NCI-H82 treated with DMSO at 0.1 percent for 48 hours (cell line): ENCODE data around the gene NEDD9.

Source experiments
- DNase-seq: peaks from one replicate; lab custom pipeline; 2025; ENCODE audit not compliant: unreplicated experiment; lab: John Stamatoyannopoulos, UW

NEDD9 gene

DNA sequence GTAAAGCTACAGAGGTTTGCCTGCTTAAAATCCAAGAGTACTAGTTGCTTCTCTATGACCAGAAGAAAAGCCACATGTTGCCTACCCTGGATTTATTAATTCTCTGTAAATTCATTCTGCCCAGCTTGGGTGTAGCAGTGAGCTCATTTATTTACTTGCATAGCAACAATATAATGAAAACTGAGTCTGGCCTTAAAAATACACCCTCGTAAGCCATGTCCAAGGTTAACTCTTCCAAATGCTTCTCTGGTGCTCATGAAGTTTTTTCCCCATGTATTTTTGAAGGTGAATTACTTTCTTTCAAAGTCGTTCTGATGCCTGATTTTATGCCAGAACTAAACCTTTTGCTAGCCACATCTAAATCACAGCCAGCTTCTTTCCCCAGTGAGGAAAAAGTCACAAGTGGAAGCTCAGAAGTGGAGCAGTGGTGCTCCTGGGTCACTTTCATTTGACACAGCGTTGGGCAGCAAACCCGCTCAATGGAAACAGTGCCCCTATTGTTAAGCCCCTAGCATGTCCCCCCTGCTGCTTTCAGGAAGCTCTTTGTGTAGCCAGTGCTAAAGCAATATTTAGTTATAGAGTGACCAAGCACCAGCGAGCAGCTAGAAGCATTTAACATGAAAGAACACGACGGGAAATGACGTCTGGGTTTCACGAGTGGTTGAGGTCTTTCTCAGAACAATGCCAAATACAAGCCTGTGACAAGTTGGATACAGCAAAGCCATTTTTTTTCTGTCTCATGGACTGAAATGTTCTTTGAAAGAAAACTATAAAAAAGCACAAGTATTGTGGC, 29.8 kb downstream of the NEDD9 start:
- DNase-seq: no peak

DNA sequence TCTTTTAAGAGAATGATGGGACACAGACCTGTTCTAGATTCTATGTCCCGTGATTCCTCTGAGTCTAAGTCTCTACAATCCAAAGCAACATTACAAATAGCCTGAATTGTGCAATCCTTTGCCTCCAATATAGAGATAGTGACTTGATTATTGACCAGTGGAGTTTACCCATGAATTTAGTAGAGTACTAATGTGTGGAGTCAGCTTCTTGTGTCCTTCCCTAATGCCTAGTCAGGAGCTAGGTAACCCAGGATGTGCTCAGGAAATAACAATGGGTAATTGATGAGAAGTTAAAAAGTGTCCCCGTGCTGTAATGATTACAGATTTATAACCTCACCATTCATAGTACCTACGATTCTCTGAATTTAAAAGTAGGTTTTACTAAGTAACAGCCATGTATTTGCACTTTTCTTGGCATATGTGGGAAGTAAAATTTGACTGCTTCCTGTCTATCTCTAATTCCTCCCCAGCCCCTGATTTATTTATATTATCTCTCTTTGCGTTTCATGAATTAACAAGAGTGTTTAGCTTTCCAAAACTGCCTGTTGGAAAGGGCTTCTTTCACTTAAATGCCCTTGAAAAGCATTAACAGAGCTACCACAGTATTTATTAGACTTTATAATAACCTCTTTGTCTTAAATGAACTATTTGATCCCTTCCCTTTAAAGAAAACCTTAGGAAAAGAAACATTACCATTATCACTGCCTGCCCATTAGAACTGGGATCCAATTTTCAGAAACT, 30.5 kb downstream of the NEDD9 start:
- no peak for DNase-seq

DNA sequence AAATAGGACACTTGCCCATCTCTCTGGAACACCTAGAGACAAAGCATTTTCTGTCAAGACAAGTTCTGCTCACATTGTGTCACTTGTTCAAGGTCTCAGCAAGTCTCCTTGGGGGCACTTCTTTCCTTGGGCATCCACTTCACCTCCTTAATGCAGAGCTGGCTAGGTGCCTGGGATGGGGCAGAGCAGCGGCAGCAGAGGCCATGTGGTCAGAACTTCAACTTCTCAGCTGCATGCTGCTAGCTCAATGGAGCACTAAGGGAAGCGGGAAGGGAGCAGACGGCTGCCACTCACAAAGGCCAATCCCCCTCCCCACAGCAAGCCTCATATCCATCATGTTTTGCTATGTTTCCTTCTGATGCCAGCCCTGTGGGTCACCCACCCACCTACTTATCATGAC, 31.5 kb downstream of the NEDD9 start:
- DNase-seq: no peak

DNA sequence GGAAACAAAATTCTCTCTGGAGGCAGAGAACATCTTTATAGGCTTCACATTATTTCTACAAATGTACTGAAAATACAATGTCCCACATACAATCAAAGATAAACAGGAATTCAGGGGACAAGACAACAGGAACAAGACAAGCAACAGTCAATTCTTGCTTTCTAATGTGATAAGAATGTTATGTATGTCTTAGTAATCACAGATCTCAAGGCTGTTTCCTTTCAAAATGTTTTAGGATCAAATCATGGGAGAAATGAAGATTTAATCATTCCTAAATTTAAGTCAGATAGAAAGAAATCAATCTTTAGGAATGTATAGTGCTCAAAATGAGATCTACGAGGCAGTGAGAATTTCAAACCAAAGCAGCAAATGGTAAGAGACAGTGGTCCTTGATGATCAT, 32.1 kb downstream of the NEDD9 start:
- DNase-seq: no peak

DNA sequence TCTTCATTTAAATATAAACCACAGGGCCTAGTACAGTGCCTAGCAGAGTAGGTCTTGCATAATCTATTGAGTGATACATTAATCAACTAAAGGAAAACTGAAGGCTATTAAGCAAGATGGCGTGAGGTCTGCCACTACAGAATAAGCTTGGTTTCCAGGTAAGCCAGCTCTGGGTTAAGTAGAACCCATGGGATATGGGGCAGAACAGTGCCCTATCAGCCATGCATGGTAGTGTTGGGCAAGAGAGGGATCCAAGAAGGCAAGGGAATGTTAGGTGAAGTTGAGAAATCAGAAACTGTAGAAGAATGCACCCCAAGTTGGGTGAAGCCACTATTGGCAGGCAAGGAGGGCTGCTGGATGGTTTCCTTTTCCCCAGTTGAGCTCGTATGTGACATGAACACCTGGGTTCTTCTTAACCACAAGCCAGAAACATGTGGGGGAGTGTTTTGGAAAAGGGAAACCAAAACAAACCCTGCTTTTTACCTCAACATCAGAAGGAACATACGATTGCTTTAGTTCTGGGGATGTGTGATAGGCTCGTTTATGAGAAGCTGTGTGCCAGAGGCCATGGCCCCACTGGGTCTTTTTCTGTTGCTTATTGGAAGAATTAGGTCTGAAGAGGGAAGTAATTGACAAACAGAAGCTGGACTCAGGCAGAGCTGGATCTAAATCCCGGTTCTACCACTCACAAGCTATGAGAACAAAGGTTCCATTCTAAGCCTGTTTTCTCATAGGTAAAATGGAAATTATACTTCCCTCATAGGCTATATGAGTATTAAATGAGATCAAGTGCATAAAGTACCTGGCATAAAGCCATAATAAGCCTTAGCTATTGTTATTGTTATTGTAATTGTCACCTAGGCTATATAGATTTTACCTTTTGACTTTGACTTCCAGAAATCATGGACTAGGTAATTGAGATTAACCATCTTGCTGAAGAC, 33.5 kb downstream of the NEDD9 start:
- DNase-seq: no peak

DNA sequence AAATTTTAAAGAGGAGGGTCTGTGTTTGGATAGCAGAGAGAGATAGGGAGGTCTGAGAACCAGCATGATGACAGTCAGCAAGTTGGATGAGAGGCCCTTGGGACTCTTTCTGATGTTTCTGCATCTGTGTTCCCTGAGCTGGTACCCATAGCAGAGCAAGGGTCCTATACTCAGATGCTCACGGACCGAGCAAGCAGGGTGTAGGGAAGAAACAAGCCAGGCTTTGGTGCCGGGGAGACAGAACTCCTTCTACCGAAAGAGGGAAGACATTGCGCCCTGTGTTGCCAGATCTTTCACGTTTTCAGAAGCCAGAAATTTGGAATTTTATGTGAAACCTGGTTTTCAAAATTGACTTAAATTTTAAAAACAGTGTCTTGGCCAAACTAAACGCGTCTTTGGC, 34.6 kb downstream of the NEDD9 start:
- DNase-seq: no peak

DNA sequence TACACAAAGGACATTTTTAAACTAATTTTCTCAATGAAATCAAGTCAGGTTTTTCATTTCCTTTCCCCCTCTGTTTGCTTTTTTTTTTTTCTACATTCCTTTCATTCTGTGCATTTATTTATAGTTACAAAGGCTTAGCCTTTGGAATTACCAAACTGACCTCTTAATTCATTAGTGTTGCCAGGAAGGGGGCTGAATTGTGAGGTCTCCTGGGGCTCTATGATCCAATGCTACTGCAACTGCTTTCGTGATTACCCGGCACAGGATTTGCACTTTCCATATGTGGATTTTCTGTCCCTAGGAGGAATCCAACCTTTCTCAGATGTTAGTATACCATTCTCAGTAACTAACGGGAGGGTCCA, 35.3 kb downstream of the NEDD9 start:
- no peak for DNase-seq

DNA sequence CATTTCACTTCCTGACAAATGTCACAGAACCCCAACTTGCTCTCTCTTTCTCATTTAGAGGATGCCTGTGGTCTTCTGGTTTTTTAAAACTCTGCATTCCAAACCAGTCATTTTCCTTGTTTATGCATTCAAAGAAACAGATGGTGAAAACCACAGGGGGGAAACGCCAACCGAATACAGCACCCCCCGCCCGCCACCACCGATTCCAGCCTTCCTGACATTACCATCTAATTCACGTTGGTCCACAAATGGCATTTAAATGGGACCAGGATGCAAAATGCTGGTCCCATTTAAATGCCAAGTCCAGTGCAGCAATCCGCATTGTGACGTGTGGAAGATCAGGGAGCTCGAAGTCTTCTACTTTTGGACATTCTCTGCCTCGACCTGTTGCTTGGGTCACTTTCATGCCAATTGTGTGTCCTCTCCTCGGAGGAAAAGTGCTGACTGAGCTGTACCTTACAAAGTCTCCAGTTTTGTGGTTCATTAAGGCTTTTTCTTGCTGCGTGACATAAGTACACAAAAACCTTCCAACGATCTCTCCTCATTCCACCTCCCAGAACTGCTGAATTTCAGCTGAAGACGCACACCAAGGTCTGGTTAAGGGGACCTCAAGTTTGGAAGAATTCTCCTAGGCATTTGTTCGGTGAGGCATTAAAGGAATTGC, 35.8 kb downstream of the NEDD9 start:
- DNase-seq: no peak

DNA sequence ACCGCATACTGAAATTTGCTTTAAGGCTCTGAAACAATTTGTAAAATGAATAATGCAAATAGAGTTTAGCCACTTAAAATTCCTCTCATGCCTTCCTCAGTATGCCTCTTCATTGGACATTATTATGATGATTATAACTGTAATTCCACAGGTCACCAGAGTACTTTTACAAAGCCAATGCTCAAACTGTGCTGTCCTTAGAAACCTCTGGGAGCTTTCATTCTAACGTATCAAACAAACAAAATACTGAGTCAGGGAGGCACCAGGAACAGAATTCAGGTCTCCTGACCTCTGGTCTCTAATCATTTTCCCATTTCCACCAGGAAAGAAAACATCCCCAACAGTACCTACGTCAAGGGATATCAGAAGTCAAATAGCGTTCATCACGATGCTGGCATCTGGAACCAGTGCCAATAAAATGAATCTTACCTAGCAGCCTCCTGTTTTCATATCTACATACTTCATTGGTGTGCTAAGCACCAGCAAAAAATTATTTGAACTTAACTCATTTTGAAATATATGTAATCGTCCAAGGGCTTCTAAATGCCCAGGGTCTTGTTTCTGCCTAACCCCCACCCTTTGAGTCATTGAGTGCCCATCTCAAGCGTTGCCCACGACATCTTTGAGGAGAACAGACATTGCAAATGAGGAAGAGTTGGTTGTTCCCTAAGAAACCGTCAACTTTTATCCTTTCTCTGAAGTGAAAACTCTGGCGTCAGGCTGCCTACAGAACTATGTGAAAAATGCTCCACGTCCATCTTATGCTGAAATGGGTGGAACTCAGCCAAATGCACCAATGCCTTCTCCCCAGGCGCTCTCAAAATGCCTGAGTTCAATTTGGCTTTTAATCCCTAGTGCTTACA, 37.9 kb downstream of the NEDD9 start:
- no peak for DNase-seq

DNA sequence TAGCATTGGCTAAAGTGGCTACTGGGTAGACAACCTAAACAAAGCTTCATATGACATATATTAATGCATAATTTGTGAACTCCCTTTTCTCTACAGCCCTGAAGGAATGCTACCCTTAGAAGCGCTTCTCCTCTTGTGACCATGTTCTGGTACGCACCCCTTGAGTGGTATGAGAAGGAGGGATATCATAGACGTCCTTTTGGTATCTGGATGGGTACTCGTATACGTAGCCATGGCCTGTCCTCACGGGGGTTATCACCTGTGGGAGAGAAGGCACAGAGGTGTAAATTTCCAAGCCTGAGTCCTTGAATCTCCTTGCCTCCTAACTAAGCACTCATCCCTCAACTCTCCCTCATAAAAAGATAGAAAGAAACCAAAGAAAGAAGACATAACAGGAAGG, 39.0 kb downstream of the NEDD9 start:
- DNase-seq: no peak

DNA sequence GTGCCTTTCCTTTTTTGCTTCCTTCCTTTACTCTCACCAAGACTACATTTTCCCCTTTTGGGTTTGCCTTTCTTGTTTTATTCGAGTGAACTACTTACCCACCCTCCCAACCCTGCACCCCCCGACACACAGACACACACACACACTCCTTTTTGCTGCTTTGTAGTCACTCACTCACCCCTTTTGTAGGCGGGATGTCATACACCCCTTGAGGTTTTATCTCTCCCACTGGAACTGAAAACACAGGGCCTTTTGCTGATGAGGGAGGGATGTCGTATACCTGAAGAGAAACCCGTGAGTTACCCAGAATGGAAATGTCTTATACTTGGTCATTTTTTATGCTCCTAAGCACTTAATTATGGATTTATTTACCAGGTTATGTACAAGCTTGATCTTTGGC, 40.3 kb downstream of the NEDD9 start:
- DNase-seq: no peak

DNA sequence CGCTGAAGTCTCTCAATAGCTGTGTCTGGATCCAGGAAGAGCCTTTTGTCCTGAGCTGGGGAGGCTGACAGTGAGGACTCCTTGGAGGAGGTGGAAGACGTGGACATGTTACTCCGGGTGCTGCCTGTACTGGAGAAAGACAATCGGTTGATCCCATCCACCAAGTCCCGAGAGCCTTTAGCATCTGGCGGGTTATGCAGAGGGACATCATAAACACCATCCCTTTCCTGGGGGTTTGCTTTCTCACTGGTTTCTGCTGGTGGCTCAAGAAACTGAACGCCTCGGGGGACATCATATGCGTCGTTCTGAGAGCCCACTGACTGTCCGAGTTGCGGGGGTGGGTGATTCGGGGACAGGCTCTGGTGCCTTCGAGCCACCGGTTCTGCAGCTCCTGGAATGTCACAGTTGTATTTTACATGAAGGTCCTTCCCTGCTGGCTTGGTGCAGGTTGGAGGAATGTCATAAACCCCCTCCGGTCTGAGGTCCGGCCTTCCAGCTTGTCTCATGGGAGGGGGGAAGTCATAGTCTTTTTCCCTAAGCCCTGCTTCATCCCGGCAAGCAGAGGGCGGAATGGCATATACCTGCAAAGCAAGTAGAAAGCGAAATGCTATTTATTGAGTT, 41.7 kb downstream of the NEDD9 start:
- DNase-seq: no peak

DNA sequence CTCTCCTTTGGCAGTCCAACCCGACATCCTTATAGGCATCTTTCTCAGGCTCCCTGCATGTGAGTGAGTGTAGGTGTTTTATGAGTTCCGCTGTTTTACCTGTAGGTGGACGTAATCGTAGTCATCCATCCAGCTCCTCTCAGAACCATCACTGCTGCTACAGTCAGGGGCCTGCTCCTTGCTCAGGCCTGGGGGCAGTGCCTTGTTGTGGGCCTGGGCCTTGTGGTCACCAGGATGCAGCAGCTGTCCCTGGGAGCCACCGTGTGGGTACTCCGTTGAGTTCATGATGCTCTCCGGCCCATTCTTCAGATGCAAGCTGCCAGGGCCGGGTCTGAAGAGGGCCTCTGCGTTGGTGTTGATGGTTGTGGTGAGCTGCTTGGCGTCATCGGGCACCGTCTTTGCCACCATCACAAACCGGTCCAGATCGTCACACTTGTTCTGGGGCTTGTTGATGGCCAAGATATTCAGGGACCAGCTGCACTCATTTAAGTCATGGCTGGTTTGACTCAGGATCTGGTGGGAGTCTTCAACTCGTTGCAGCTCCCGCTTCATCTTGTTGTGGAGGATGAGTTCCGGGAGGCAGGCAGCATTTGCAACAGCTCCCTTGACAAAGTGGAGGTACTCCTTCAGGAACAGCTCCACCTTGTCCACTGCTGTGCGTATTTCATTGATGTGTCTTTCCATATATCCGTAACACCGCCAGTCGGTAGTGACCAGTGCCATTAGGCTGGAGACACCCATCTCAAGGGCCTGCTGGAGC, 42.4 kb downstream of the NEDD9 start:
- no peak for DNase-seq

DNA sequence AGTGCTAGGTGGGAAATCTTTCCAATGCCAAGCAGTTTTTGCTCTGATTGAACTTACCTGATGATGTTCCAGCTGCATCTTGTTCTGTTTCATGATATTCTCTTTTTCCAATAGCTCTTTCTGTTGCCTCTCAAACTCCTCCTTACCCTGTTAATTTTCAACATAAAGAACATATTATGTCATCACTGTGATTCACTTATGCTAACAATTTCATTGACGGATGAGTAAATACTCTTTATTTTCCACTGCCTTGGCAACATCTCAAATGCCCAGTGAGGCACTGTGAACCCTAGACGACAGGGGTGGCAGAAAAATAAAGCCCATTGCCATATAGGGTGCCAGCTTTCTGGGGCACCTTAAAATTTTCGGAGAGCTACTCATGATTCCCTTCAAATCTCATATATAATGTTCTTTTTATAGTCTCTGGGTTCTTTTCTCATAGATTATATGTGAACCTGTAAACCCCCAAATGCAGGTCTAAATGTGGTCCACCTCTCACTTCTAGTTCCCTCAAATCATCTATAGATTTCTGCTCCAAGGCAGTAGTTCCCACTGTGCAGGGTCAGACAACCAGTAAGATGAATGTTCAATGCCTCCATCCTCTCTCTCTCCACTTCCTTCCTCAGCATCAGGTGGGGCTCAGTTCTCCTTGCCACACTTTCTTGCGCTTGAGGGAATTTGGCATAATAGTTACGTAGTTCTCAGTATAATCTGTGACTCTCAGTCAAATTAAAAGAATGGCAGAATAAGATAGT, 44.1 kb downstream of the NEDD9 start:
- DNase-seq: no peak

DNA sequence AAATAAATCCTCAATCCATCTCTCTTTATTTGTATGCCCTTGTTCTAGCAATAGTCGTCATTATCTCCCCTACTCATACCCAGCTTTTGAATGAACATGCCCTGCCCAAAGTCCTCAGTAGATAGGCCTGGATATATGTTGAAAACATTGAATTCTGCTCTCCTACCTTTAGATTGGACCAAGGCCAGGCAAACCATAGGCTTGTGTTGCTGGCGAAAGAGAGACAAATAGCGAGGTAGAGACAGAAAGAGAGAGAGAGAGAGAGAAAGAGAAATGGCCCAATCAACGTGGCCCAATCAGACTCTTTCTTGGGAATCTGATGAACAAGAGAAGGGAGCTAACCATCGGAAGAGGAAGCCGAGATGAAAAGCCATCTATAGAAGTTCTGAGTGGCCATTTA, 45.2 kb downstream of the NEDD9 start:
- no peak for DNase-seq

DNA sequence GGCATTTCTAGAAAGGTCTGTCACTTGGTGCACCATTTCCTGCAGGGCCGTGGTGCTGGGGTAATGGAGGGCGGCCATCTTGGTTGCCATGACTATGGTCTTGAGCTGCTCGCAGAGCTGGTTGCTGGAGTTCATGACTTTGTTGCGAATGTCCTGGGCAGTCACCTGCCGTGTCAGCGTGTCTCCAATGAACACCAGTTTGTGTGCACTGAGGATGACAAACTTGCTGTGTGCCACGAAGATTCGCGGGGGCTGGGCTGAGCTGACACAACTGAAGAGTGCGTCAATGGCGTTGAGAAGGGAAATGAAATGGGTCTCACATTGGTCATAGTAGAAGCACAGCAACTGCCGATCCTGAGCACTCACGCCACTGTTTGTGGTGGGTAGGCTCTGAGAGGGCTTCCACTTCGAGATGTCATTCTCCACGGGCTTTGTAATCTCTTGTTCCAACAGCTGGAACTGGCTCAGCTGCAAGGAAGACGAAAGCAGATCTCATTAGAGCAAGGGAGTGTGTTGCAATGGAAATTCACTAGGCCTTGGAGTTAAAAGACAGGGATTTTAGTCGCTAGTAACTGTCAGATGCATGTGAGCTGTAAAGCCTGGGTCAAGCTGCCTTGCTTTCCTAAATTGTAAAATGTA, 47.1 kb downstream of the NEDD9 start:
- DNase-seq: no peak

DNA sequence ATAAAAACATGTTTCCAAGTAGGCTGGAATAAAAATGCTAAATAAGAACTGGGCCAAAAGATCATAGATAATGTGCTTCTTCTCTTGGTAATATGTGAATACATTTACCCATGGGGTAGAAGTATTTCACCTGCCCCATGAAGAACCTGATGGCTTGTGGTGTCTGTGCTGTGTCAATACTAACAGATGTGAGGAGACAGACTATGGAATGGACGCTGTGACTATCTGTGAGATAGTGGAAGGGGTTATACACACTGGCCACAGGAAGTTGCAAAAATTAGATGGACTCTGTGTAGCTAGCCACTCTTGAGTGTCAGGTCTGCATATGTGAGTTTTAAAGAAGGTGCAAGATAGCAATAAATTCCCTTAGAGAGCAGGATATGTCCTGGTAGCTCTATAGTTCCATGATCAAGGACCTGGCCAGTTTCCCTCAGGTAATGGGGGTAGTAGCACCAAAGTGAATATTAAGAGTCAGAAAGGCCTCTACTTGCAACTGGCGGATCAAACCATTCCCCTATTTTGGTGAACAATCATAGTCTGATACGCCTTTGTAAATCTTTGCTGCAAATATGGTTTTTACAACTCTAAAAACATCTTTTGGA, 48.6 kb downstream of the NEDD9 start:
- DNase-seq: no peak
